Stomach smooth muscle (tissue), 2 donors: Measurements from ENCODE around the gene PGAP3.

ENCODE experiments used
- H3K27ac ChIP-seq: one replicate; pipeline ENCODE4 v1.7.0; 2013; ENCODE audit warnings: mild to moderate bottlenecking, low read length, inconsistent platforms
- H3K27me3 ChIP-seq, 2 donors: one replicate each; pipeline ENCODE4 v1.7.0; 2013; ENCODE audit warnings: low read length in 2 of 2; ENCODE audit not compliant: insufficient read depth in 2 of 2, control insufficient read depth in 1 of 2
- H3K36me3 ChIP-seq, 2 donors: one replicate each; pipeline ENCODE4 v1.7.0; 2013; ENCODE audit warnings: low read length in 2 of 2; ENCODE audit not compliant: control insufficient read depth in 2 of 2, insufficient read depth in 2 of 2
- H3K4me1 ChIP-seq: one replicate; pipeline ENCODE4 v1.7.0; 2013; ENCODE audit warnings: low read length; ENCODE audit not compliant: control insufficient read depth, insufficient read depth
- H3K4me3 ChIP-seq, 2 donors: one replicate each; pipeline ENCODE4 v1.7.0; 2013; ENCODE audit warnings: low read length in 2 of 2
- H3K9ac ChIP-seq, 2 donors: one replicate each; pipeline ENCODE4 v1.7.0; 2013; ENCODE audit warnings: low read length in 2 of 2, mild to moderate bottlenecking in 1 of 2
- H3K9me3 ChIP-seq, 2 donors: one replicate each; pipeline ENCODE4 v1.7.0; 2013; ENCODE audit warnings: low read length in 2 of 2; ENCODE audit not compliant: control insufficient read depth in 2 of 2
- donor health status: healthy.
- donor health status: Pancreatic carcinoma.

Gene PGAP3

GRCh38 chr17:39624313-39624712 lies 63.5 kb downstream of the PGAP3 start:
- H3K27me3 ChIP-seq = peaks cover 35 to 52% of the 10 kb centered on the region in 2 donors
- no peaks in the 10 kb centered on the region for H3K36me3 ChIP-seq
- peaks cover 22% of the 10 kb centered on the region for H3K4me1 ChIP-seq
- H3K27ac ChIP-seq = no peak overlapping the region
- H3K9me3 ChIP-seq = no peaks in the 10 kb centered on the region
- H3K4me3 ChIP-seq = no peak overlapping the region
- H3K9ac ChIP-seq = no peak overlapping the region

GRCh38 chr17:39623356-39623950 lies 64.4 kb downstream of the PGAP3 start:
- Histone ChIP-seq H3K4me3 (no peak overlapping the region), H3K36me3 (no peaks in the 10 kb centered on the region), H3K27ac (no peak overlapping the region), H3K4me1 (peaks cover 28% of the 10 kb centered on the region), H3K27me3 (peaks cover 30 to 44% of the 10 kb centered on the region in 2 donors), H3K9me3 (no peaks in the 10 kb centered on the region), H3K9ac (no peak overlapping the region)

- H3K27me3 ChIP-seq = peaks cover 25 to 35% of the 10 kb centered on the region in 2 donors
- H3K27ac ChIP-seq = no peak overlapping the region
- H3K4me3 ChIP-seq = peak overlapping the region in 1 of 2 donors; percentile 52
- no peaks in the 10 kb centered on the region for H3K36me3 ChIP-seq
- H3K9me3 ChIP-seq = no peaks in the 10 kb centered on the region
- H3K9ac ChIP-seq = no peak overlapping the region
- H3K4me1 ChIP-seq = peaks cover 31% of the 10 kb centered on the region
Measured at GRCh38 chr17:39622380-39623006, 65.4 kb downstream of the PGAP3 start.

- peaks cover 27 to 33% of the 10 kb centered on the region in 2 donors for H3K27me3 ChIP-seq
- H3K4me3 ChIP-seq = peak overlapping the region in 1 of 2 donors; percentile 52
- no peak overlapping the region for H3K9ac ChIP-seq
- no peaks in the 10 kb centered on the region for H3K36me3 ChIP-seq
- no peaks in the 10 kb centered on the region for H3K9me3 ChIP-seq
- peaks cover 26% of the 10 kb centered on the region for H3K4me1 ChIP-seq
- no peak overlapping the region for H3K27ac ChIP-seq
Measured at GRCh38 chr17:39621523-39622379, 66.1 kb downstream of the PGAP3 start.
